ENCODE results near the gene MRGPRF.

Gene MRGPRF

GRCh38 chr11:69018924-69019323, 5.9 kb upstream of the MRGPRF start:
- no peak for DNase-seq

DNA sequence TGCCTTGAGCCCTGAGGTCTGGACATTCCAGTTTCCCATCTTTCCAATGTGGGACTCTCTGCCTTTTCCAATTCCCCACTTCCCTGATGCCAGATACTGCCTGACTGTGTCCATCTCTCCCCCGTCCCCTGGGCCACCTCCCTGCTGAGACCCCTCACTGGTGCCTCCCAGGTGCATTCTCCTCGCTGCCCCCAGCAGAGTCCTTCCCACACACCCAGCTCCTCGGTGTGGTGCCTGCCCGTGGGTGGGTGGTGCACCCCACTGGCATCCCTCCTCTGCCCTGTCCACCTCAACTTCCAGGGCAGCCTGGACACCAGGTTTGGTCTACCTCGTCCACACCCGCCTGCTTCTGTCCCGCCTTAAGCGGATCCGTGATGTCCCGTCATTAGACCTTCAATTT, 4.9 kb upstream of the MRGPRF start:
- DNase-seq, result no peak

DNA sequence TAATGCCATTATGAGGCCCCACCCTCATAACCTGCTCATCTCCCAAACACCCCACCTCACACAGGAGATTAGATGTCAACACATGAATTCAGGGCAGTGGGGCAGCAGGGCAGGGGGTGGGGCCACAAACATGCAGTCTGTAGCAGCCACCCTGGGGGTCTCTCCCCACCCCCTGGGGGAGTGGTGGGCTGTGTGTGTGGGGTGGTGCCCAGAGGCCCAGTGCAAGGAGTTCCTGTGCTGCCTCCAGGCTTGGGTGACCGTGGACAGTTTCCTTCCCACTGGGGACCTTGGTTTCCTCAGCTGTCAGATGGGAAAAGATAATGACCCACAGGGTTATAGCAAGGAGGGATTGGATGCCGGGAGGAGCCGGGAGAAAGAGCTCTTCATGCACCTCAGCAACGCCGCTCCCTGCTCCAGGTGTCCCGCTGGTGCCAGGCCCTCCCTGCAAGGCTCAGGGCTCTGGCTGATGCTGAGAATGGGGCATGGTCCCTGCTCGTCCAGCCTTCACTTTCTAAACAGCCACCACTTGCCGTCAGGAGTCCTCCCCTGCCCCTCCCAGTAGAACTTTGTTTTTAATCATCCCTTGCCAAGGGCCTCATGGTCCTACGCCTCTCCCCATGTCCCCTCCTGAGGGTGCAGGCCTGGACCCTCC, 2.0 kb upstream of the MRGPRF start:
- no peak for DNase-seq

DNA sequence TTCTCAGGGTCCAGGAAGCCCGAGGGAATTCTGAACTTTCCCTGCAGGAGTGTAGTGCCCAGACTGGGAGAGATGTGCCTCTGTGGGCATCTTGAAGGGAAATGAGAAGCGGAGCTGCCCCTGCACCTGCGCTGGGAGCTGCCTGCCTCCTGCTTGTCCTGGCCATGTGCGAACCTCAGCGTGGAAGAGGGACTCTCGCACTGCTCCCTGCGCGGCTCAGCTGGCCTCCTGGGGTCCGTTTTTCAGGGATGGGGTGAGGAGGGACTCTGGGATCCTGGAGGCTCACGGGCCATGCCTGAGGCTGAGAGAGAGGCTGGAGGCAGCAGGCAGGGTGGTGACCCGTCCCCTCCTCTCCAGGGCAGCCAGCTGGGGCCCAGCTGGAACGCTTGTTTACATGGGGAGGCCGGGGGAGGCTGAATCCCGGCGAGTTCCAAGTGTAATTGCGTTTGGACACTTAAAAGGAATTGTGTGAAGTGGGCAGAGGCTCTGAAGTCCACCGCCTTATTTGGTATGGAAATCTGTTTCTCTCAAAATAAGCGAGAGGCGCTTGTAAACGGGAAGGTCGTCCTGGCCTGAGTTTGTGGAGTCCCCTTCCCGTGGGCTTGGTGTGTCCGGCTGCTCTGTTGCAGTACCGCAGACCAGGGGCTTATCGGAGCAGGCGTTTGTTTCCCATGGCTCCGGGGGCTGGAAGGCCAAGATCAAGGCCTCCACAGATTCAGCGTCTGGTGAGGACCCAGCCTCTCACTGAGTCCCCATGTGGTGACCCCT, 1.2 kb upstream of the MRGPRF start:
- DNase-seq, result no peak

GRCh38 chr11:69012092-69013008, 696 bp downstream of the MRGPRF start:
- no peak for DNase-seq

GRCh38 chr11:69011624-69012091, 1.4 kb downstream of the MRGPRF start:
- DNase-seq, result no peak

- no peak for DNase-seq
Measured at GRCh38 chr11:69010964-69011623, 2.0 kb downstream of the MRGPRF start.

- DNase-seq, result no peak
Measured at GRCh38 chr11:69010361-69010891, 2.6 kb downstream of the MRGPRF start.

DNA sequence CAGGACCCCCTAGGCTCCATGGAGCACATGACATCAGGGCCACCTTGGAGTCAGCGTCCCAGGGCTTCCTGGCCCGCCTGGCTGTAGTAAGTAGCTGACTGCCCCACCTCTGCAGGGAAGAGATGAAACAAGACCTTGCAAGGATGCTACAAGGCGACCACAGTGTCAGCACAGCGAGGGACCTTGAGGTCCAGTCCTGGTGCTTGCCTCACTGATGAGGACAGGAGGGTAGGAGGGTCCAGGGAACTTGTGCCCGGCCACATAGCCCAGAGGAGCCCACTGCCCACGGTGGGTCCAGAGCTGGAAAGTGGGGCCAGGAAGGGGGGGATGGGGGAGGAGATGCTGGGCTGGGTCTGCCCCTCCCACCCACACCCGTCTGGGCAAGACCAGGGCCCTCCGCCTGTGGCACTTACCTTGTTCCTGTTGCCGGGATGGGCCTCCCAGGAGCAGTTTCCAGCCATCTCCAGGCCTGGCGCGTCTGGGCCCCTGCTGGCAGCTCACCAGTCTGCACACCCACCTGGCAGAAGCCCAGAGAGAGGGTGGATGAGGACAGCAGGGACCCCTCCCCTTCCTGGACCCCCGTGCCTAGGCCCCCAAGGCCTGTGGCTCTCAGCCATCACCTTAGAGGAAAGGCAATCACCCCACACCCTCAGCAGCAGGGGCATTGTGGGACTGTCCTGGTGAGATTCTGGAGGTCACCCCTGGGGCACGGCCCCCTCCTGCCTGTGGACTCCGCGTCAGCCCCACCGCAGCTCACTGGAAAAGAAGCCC, 3.4 kb downstream of the MRGPRF start:
- DNase-seq, result no peak

GRCh38 chr11:69008737-69009440, 4.2 kb downstream of the MRGPRF start:
- no peak for DNase-seq

GRCh38 chr11:69007975-69008381, 5.1 kb downstream of the MRGPRF start:
- no peak for DNase-seq

- DNase-seq, result no peak
Measured at GRCh38 chr11:69006816-69007215, 6.2 kb downstream of the MRGPRF start.

DNA sequence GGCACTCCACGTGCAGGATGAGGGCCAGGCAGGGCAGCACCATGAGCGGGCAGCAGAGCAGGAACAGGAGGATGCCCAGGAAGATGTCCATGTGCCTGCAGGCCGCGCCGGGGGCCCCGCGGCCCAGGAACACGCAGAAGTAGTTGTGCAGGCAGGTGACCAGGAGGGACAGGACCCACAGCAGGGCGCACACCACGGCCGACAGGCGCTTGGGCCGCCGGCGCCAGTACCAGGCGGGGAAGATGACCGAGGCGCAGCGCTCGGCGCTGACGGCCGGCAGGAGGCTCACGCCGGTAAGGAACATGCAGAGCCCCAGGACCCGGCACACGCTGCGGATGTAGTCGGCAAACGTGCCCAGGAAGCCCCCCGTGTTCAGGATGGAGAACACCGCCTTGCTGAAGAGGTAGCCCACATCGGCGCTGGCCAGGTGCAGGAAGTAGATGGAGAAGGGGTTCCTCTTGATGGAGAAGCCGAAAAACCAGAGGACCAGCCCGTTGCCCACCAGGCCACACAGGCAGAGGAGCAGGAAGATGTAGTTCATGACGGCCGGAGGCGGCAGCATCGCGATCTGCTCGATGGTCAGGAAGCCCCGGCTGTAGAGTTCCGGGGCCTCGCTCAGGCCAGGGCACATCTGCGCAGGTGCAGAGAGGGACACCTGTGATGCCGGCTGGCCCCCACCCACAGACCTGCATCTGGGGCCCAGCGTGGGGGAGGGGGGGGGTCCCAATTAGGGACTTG, 7.2 kb downstream of the MRGPRF start:
- DNase-seq, result no peak

DNA sequence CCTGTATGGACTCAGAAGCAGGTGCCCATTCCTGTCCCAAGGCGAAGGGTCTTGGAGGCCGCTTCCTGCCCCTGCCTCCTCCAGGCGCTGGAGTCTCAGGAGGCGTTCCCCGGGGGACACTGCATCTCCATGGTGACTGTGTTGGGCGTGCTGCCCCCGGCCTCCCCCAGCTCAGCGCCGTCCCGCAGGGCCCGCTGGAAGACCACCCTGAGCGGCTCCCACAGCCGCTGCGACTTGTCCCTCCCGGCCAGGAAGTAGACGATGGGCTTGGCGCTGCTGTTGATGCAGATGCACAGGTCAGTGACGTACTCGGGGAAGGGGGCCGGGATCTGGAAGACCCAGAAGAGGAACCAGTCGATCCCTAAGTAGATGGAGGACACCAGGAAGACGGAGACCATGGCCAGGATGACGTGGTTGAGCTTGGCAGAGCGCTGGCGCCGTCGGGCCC, 7.8 kb downstream of the MRGPRF start:
- DNase-seq, result no peak

DNA sequence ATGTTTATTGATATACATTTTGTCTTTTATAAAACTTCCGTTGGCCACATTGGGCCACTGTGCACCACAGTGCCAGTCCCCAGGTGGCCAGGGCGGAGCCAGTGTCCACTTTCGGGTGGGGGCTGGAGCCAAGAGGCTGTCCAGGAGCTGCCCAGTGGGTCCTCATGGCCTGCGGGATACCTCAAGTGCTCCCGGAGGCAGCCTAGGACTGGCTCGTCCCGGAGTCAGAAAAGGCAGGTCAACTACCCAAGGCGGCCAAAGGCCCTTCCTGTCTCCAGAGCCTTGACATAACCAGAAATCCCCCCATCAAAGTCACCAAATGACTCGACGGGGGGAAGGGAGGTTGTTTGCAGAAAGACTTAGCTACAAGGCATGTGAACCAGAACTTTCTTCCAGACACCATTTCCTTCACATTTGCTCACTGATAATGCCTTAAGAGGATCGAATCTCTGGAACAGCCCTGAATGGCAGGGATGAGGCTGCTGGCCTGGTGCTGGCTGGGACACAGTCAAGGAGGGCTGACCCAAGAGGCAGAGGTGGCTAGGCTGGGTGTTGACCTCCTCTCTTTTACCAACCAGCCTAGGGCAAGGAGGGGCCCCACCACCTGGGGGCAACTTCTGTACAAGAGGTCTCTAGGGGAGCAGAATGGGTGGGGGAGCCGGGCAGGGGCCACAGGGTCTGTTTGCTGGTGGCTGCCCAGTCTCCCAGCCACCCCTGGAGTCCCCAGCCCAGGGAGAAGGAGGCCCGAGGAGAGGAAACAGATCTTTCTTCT, 8.4 kb downstream of the MRGPRF start:
- no peak for DNase-seq

GRCh38 chr11:69003866-69004367, 9.1 kb downstream of the MRGPRF start:
- DNase-seq, result no peak

GRCh38 chr11:69003301-69003865, 9.7 kb downstream of the MRGPRF start:
- no peak for DNase-seq

- DNase-seq, result no peak
Measured at GRCh38 chr11:69002570-69003231, 10.3 kb downstream of the MRGPRF start.

Data from NCI-H1930 (cell line).